Fibroblast of upper back skin (primary cell): ENCODE measurements around the gene IL1RN.

Source experiments
- DNase-seq: peaks from one replicate; pipeline ENCODE4 v3.0.0-alpha.2; 2013

IL1RN gene

GRCh38 chr2:113157118-113157896 lies 29.9 kb downstream of the IL1RN start:
- peak; percentile 19 for DNase-seq

GRCh38 chr2:113157897-113158753 lies 30.7 kb downstream of the IL1RN start:
- DNase-seq = peak; percentile 69

GRCh38 chr2:113158884-113159553 lies 31.6 kb downstream of the IL1RN start:
- DNase-seq = peak; percentile 5

GRCh38 chr2:113160248-113160647 lies 32.9 kb downstream of the IL1RN start:
- no peak for DNase-seq

GRCh38 chr2:113160962-113161361 lies 33.6 kb downstream of the IL1RN start:
- no peak for DNase-seq

GRCh38 chr2:113162173-113162572 lies 34.8 kb downstream of the IL1RN start:
- DNase-seq = no peak

- no peak for DNase-seq
These were observed 35.5 kb downstream of the IL1RN start for GRCh38 chr2:113162869-113163268.

GRCh38 chr2:113164215-113164929 lies 37.0 kb downstream of the IL1RN start:
- no peak for DNase-seq

GRCh38 chr2:113164930-113165585 lies 37.7 kb downstream of the IL1RN start:
- no peak for DNase-seq

- DNase-seq = no peak
These were observed 38.8 kb downstream of the IL1RN start for GRCh38 chr2:113166187-113166645.

- no peak for DNase-seq
These were observed 39.9 kb downstream of the IL1RN start for GRCh38 chr2:113167115-113167932.

GRCh38 chr2:113167962-113168340 lies 40.6 kb downstream of the IL1RN start:
- DNase-seq = no peak

- no peak for DNase-seq
These were observed 41.7 kb downstream of the IL1RN start for GRCh38 chr2:113169002-113169530.

GRCh38 chr2:113169586-113169985 lies 42.2 kb downstream of the IL1RN start:
- DNase-seq = no peak

- no peak for DNase-seq
These were observed 44.1 kb downstream of the IL1RN start for GRCh38 chr2:113171334-113172075.

- DNase-seq = no peak
These were observed 45.5 kb downstream of the IL1RN start for GRCh38 chr2:113172721-113173541.

GRCh38 chr2:113173542-113174375 lies 46.4 kb downstream of the IL1RN start, which contains the start of gene PSD4:
Gene PSD4 (plus strand): TSS chr2:113173971. CDS start chr2:113182457, 8,486 bp downstream.
- no peak for DNase-seq

GRCh38 chr2:113174376-113174750 lies 47.0 kb downstream of the IL1RN start:
- DNase-seq = no peak
